Glomerular endothelial cell (primary cell): ENCODE results near the gene ZNF385C. TPM values are rescaled to one million over a fixed set of nuclear protein-coding genes. Genes with fewer than 3 reads are reported as not detected.
"Not testable (repeated sequence)": the region's sequence is repeated elsewhere in the genome, so short reads cannot be mapped to it uniquely, and the experiment has no call there.

Experiments used
- DNase-seq: peaks from one replicate; pipeline ENCODE4 v3.0.0-alpha.2; 2011; ENCODE audit warnings: low read depth, low spot score; ENCODE audit errors: extremely low read depth
- total RNA-seq: library from RNA; depleted of rRNA; stranded (reverse); fragments of >200 nt; gene quantifications from 2 replicates; pipeline ENCODE4 v1.2.3, GENCODE V29; 2015

The ZNF385C gene
- total RNA-seq, 1 donor from 2014 or later = not detected

DNA sequence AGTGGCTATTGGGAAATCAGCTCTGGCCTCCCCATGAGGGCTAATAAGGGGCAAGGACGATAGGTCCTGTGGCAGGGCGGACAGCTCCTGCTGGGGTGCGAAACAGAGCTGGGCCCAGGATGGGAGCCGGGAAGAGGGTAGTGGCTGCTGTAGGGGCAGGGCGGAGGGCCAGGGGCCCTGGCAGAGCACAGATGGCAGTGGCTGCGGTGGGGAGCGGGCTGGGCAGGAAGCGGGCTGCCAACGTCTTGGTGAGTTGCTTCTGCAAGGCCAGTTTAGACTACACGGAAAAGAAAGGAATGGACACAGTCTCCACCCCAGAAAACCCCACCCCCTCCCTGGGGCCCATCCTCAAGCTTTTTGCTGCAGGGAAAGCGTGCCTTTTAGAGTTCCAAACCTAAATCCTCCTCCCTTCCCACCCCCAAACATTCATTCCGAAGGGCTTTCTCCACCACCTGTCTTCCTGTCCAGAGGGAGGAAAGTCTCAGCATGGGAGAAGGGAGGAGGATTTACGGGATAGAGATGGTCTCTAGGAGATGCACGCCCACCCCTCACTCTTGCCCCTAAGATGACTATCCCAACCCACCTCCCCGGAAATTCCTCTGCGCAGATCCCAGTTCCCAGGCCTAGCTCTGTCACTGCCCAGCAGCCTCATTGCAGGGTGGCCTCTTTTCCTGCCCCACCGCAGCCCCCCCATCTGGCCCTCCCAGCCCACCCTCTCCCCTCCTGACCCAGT, 71.2 kb downstream of the ZNF385C start:
- DNase-seq = no peak

- no peak for DNase-seq
Observed at GRCh38 chr17:42025936-42026335, 72.3 kb downstream of the ZNF385C start.

GRCh38 chr17:42025191-42025579, 73.1 kb downstream of the ZNF385C start:
- DNase-seq = no peak

GRCh38 chr17:42023524-42024349, 74.5 kb downstream of the ZNF385C start:
- no peak for DNase-seq

- not testable (repeated sequence) for DNase-seq
Observed at GRCh38 chr17:42020845-42021244, 77.4 kb downstream of the ZNF385C start.

DNA sequence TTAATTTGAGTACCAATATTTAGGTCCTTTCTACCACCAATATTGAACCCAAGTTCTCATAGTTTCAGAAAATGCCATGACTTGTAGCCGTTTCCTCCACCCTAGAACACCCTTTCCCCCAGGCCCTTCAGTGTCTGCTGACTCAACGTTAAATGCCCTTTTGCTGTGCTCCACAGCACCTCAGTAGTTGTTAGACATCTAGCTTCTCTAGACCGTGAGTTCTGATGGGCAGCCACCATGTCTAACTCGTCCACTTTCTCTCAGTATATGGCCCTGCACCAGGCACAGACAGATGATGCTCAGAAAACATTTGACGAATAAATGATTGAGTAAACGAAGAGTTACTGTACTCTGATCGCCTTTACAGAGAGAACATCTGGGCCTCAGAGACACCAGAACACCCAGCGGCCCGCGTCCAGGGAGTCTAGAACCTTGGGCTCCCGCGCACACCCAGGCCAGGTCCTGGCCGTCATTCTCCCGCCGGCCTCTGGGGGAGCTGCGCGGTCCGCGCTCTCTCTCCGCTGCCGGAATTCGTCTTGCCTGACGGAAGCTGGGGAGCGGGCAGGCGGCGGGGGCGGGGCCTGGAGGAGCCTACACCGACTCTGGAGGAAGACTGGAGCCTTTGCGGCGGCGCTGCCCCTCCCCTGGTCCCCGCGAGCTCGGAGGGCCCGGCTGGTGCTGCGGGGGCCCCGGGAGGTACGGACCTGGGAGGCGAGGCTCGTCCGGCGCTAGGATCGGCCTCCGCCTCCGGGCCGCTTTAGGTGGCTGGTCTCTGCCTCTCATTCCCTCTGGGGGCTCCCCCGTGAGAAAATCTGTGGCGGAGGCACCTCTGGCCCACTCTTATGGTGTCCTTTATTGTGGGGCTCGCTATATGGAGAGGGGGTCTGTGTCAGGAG, 78.5 kb downstream of the ZNF385C start, which contains the start of gene NKIRAS2:
Gene NKIRAS2, plus strand, starts transcription at position 582 of the 896 bp plus-strand sequence. CDS start 1,488 bp downstream, outside the sequence.
- DNase-seq = no peak

GRCh38 chr17:42018988-42019387, 79.3 kb downstream of the ZNF385C start:
- DNase-seq = no peak

DNA sequence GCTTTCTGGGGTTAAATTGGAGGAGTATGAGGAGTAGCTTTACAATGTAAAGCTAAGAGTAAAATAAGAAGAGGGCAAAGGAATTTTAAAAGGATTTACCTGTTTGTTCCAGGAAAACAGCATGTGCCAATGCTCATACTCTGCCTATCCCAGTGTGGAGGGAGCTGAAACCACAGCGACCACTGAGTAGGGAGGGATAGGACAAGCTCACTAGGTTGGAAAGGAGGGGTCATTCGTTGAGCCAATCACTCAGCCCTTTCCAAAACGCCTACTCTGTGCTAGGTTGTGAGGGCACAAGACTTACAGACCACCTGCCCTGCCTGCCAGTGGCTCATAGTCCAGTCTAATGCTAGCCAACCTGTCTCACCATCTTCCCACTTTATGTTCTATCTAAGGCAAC, 79.9 kb downstream of the ZNF385C start:
- no peak for DNase-seq

- DNase-seq = no peak
Observed at GRCh38 chr17:42017866-42018200, 80.4 kb downstream of the ZNF385C start.

DNA sequence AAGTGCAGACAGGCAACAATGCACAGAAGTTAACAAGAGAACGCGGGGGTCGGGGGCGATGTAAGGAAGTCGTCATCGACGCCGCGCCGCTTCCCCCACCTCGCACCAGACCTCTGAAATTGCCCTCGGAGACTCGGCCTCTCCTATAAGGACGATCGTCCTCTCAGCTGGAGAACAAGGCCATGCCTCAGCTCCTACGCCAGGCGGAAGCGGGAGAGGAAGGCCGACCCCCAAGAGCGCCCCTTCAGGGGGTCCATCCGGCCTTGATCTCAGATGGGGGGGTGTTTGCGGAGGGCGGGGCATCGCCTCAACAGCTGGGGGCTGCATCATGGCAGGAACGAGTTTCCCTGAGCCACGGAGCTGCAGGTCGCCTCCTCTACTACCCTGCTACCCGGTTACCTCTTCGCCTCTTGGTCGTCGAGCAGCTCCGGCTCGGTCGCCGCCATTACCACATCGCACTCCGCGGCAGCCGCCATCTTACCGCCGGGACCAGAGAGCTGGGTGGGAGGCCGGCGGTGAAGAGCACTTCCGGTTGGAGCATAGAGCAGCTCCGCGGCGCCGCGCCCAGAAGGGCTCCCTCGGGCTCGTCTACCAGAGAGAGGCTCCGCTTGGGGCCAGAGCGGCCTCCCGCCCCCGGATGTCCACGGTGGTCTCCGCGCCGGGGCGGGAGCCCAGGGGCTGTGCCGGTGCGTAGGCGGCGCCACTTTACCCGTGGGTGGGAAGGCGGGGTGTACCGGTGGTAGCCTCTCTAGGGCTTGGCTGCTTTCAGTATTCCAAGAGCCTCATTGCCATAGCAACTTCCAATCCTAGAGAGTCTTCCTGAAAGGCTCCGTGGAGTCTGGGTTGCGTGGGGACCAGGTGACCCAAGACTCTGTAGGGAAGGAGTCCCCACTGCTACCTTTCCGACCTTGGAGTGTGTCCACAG, 81.1 kb downstream of the ZNF385C start, which contains the start of gene DNAJC7:
Gene DNAJC7, minus strand, starts transcription at position 499 of the 925 bp plus-strand sequence. Its CDS starts 23 bp downstream, at position 476.
- DNase-seq = no peak

- no peak for DNase-seq
Observed at GRCh38 chr17:42016411-42016831, 81.9 kb downstream of the ZNF385C start.

DNA sequence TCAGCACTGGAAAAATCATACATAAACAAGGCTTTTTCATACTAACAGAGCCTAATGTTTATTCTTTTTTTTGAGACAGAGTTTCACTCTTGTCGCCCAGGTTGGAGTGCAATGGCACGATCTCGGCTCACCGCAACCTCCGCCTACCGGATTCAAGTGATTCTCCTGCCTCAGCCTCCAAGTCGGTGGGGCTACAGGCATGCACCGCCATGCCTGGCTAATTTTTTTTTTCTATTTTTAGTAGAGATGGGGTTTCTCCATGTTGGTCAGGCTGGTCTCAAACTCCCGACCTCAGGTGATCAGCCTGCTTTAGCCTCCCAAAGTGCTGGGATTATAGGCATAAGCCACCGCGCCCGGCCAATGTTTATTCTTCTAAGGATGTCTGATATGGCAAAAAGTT, 84.5 kb downstream of the ZNF385C start:
- DNase-seq = not testable (repeated sequence)

DNA sequence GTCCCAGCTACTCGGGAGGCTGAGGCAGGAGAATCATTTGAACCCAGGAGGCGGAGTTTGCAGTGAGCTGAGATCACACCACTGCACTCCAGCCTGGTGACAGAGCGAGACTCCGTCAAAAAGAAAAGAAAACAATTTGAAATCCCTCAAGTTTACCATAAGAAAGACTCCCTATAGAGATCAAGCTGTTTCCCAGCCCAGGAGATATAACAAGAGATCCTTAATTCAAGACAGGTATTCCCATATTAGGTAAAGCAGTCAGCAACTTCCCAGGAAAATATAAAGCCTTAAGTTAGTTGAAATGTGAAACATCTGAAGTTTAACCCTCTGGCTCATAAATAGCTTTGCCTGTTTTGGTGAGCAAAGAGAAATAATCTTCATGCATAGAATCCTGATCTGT, 85.9 kb downstream of the ZNF385C start:
- DNase-seq = not testable (repeated sequence)

DNA sequence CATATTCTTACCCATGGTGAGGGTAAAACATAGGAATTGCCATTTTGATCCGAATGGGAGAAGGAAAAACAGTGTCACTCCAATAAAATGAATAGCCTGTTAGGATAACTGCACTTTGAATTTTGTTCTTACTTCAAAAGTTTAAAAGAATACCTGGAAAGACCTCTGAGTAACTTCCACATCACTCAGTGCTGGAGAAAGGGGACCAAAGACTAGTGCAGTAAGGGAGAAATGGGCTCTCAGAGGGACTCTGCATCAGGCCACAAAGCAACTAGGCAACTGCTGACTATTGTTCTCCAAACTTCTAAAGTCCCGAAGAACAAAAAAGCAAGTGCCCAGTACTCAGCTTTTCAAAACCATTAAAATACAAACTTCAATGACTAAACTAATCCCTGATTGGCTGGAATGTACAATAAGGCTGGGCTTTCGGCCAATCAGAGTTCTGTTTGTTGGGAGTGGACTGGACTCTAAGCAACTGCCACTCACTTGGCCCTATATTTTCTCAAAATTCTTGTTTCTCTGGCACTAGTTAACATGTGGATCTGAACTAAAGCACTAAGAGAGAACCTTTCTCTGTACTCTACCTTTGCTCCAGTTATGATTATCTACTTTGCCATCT, 87.3 kb downstream of the ZNF385C start:
- DNase-seq = no peak

DNA sequence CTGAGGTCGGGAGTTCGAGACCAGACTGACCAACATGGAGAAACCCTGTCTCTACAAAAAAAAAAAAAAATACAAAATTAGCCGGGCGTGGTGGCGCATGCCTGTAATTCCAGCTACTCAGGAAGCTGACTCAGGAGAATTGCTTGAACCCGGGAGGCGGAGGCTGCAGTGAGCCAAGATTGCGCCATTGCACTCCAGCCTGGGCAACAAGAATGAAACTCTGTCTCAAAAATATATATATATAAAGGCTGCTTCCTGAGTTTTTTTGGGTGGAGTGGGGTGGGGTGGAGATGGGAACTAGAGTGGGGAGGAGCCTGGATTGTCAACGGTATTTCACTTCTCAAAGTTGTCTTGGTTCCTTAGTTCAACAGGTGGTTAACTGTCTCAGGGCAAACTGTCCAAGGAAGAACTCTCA, 88.0 kb downstream of the ZNF385C start:
- not testable (repeated sequence) for DNase-seq

GRCh38 chr17:42009170-42009569, 89.1 kb downstream of the ZNF385C start:
- no peak for DNase-seq

DNA sequence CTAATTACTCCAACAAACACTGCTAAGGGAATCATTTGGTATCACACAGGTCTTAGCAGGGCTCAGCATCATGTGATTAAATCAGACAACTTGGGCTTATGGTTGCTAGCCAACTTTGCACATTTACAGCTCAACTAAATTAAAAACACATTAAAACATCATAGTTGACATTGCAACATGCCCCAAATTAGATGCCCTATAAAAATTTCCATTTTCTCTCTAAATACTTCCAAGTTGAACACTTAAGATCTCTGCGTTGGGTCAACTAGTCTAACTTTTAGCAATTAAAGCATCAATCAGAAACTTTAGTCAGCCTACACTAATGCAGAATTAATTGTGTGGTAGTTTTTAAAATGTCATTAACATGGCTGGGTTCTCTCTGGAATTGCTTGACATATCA, 93.1 kb downstream of the ZNF385C start:
- DNase-seq = no peak

DNA sequence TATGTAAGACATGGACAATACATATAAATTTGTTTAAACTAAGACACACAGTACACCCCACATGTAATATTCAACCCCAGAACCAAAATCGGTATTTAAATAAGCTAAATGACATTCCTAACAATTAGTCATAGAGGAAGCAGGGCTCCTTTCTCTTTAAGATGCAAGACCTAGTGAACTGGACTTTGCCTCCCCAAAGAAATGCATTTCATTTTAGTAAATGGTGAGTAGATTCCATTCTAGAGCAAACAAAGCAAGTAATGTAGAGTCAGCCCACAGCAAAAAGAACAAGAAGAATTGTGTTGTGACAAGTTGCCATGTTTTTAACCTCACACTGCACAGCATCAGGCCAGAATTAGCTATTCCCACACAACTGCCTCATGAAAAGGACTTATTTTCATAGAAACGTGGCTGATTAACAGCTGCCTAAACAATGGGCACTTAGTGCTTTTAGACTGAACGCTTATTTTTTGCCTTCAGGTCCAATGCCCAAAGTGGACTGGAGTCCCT, 95.4 kb downstream of the ZNF385C start:
- no peak for DNase-seq

- DNase-seq = no peak
Observed at GRCh38 chr17:42002175-42002791, 96.0 kb downstream of the ZNF385C start.
